Lower lobe of right lung (tissue), 2 donors: ENCODE results near the gene SLC2A4RG. TPM values are rescaled to one million over a fixed set of nuclear protein-coding genes. Genes with fewer than 3 reads are reported as not detected.

Experiments
- ATAC-seq, 2 donors: fragments of 200-7000 bp; cut with Tn5 transposase; one replicate each; pipeline ENCODE4 v1.9.1; 2020 to 2022; ENCODE audit warnings: mild to moderate bottlenecking in 2 of 2, moderate library complexity in 2 of 2
- DNase-seq: peaks from one replicate; pipeline ENCODE4 v3.0.0-alpha.2; 2020
- H3K27ac ChIP-seq: fragments of 200-600 bp; one replicate; pipeline ENCODE4 v1.8.0; 2022
- H3K27me3 ChIP-seq: fragments of 200-600 bp; one replicate; pipeline ENCODE4 v1.8.0; 2022; ENCODE audit warnings: low read depth
- H3K36me3 ChIP-seq: fragments of 200-600 bp; one replicate; pipeline ENCODE4 v1.8.0; 2022; ENCODE audit warnings: mild to moderate bottlenecking
- H3K4me1 ChIP-seq: fragments of 200-600 bp; one replicate; pipeline ENCODE4 v1.8.0; 2022
- H3K4me3 ChIP-seq: fragments of 200-600 bp; one replicate; pipeline ENCODE4 v1.8.0; 2022; ENCODE audit warnings: mild to moderate bottlenecking
- H3K9me3 ChIP-seq: fragments of 200-600 bp; one replicate; pipeline ENCODE4 v1.8.0; 2022
- CTCF ChIP-seq: fragments of 200-600 bp; IDR thresholded peaks from one replicate; pipeline ENCODE4 v1.8.0; 2022; ENCODE audit warnings: antibody characterized with exemption, mild to moderate bottlenecking
- intact Hi-C: fragments of 100-400 bp; cut with DNase I; formaldehyde crosslinking; loops from one replicate; pipeline ENCODE4 v1.11.0; 2022
- total RNA-seq: library from RNA; stranded (reverse); fragmentation: NEBNext Ultra II Directional; extraction: Animal tissue kit (Norgen Biotek cat#: 25700); gene quantifications from one replicate; pipeline ENCODE4 v1.2.1, GENCODE V29; 2021
- donor health status: DM: no; HTN: yes; CAD: no; lungs with severe emphysema.

Gene SLC2A4RG
- total RNA-seq, 1 donor from 2014 or later = 50.5 TPM

GRCh38 chr20:63756648-63756991 lies 17.0 kb downstream of the SLC2A4RG start:
- no peak for DNase-seq

GRCh38 chr20:63758152-63758551 lies 18.6 kb downstream of the SLC2A4RG start:
- no peaks in the 10 kb centered on the region for H3K27me3 ChIP-seq
- DNase-seq (no peak), ATAC-seq (no peak)
- no peak for TF ChIP-seq CTCF
- no peak overlapping the region for H3K4me3 ChIP-seq
- H3K27ac ChIP-seq = no peak overlapping the region
- H3K4me1 ChIP-seq = no peaks in the 10 kb centered on the region
- no peaks in the 10 kb centered on the region for H3K9me3 ChIP-seq
- H3K36me3 ChIP-seq = no peaks in the 10 kb centered on the region
- intact Hi-C loops = no loop called here

More at GRCh38 chr20:63756648-63756991, 17.0 kb downstream of the SLC2A4RG start:
- Histone ChIP-seq H3K9me3 (no peaks in the 10 kb centered on the region), H3K4me1 (no peaks in the 10 kb centered on the region), H3K36me3 (peaks cover 5% of the 10 kb centered on the region), H3K27me3 (no peaks in the 10 kb centered on the region), H3K4me3 (no peak overlapping the region), H3K27ac (no peak overlapping the region)
- intact Hi-C loops = no loop called here
- no peak for TF ChIP-seq CTCF
- peak; percentile 5 to 28 for ATAC-seq

GRCh38 chr20:63759377-63759901 lies 19.9 kb downstream of the SLC2A4RG start:
- DNase-seq = no peak
- no peak for ATAC-seq
- H3K27me3 ChIP-seq = no peaks in the 10 kb centered on the region
- no peak overlapping the region for H3K4me3 ChIP-seq
- H3K27ac ChIP-seq = no peak overlapping the region
- no peaks in the 10 kb centered on the region for H3K9me3 ChIP-seq
- no peaks in the 10 kb centered on the region for H3K4me1 ChIP-seq
- H3K36me3 ChIP-seq = no peaks in the 10 kb centered on the region
- no peak for TF ChIP-seq CTCF
- intact Hi-C loops = no loop called here

GRCh38 chr20:63765082-63765873 lies 25.7 kb downstream of the SLC2A4RG start:
- no peak for TF ChIP-seq CTCF
- ATAC-seq = no peak
- Histone ChIP-seq H3K4me1 (no peaks in the 10 kb centered on the region), H3K27me3 (no peaks in the 10 kb centered on the region), H3K36me3 (peaks cover 21% of the 10 kb centered on the region), H3K4me3 (no peak overlapping the region), H3K9me3 (no peaks in the 10 kb centered on the region), H3K27ac (no peak overlapping the region)
- intact Hi-C loops = no loop called here
- DNase-seq = no peak

GRCh38 chr20:63765902-63766301 lies 26.3 kb downstream of the SLC2A4RG start:
- H3K4me3 ChIP-seq = no peak overlapping the region
- no peaks in the 10 kb centered on the region for H3K9me3 ChIP-seq
- DNase-seq (no peak), ATAC-seq (no peak)
- H3K36me3 ChIP-seq = peaks cover 21% of the 10 kb centered on the region
- no peak for TF ChIP-seq CTCF
- intact Hi-C loops = no loop called here
- H3K4me1 ChIP-seq = no peaks in the 10 kb centered on the region
- no peaks in the 10 kb centered on the region for H3K27me3 ChIP-seq
- H3K27ac ChIP-seq = no peak overlapping the region
